ENCODE measurements around the gene B4GALNT3. TPM values are rescaled to one million over a fixed set of nuclear protein-coding genes. Genes with fewer than 3 reads are reported as not detected.

The B4GALNT3 gene
- total RNA-seq, 4 donors from 2014 or later = under 0.01 to 0.80 (median 0.36) TPM

DNA sequence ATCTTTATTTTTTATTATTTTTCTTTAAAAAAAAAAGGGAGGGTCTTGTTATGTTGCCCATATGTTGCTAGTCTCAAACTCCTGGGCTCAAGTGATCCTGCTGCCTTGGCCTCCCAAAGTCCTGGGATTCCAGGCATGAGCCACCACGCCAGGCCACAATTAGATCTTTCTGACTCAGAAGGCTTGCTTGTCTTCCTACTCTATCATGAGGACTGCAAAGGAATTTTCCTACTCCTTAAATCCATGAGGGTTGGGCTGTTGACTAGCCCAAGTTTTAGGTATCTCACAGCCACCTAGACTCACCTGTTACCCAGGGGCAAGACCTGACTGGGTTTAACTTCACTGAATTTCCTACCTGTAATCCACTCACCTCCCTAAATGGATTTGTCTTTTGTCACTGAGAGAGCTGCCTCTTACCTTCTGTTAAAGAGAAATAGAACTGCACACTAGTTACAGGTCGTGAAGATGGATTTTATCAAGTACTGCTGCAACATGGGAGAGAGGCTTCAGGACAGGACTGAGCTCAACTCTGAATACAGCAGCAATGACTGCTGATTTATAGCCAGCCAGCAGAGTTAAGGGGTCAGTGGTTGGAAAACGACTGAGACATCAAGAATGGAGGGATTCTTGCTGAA, 72.3 kb downstream of the B4GALNT3 start:
- intact Hi-C loops (cut with DNase I) = no loop called here
- H3K4me3 ChIP-seq = no peak overlapping the region
- no peaks in the 10 kb centered on the region for H3K4me1 ChIP-seq
- no peak for DNase-seq (ENCODE audit: extremely low spot score)
- H3K27ac ChIP-seq (replicated peaks in 1 of 4) = no peak overlapping the region
- no peaks in the 10 kb centered on the region for H3K36me3 ChIP-seq
- H3K9me3 ChIP-seq = peaks cover 0 to 8% (median 4%) of the 10 kb centered on the region in 4 donors
- TF ChIP-seq, protein P1, sequence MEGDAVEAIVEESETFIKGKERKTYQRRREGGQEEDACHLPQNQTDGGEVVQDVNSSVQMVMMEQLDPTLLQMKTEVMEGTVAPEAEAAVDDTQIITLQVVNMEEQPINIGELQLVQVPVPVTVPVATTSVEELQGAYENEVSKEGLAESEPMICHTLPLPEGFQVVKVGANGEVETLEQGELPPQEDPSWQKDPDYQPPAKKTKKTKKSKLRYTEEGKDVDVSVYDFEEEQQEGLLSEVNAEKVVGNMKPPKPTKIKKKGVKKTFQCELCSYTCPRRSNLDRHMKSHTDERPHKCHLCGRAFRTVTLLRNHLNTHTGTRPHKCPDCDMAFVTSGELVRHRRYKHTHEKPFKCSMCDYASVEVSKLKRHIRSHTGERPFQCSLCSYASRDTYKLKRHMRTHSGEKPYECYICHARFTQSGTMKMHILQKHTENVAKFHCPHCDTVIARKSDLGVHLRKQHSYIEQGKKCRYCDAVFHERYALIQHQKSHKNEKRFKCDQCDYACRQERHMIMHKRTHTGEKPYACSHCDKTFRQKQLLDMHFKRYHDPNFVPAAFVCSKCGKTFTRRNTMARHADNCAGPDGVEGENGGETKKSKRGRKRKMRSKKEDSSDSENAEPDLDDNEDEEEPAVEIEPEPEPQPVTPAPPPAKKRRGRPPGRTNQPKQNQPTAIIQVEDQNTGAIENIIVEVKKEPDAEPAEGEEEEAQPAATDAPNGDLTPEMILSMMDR (IDR thresholded peaks at IDR 0.05) = no peak
- TF ChIP-seq POLR2AphosphoS5 (IDR thresholded peaks at IDR 0.05) = no peak
- TF ChIP-seq POLR2A (IDR thresholded peaks at IDR 0.05; ENCODE audit: low read depth) = no peak
- TF ChIP-seq EP300 (IDR thresholded peaks at IDR 0.05) = no peak
- H3K27me3 ChIP-seq = peaks cover 0 to 15% (median 0%) of the 10 kb centered on the region in 4 donors
- WGBS = 83% methylated on average over 3 of the region's 3 CpGs

DNA sequence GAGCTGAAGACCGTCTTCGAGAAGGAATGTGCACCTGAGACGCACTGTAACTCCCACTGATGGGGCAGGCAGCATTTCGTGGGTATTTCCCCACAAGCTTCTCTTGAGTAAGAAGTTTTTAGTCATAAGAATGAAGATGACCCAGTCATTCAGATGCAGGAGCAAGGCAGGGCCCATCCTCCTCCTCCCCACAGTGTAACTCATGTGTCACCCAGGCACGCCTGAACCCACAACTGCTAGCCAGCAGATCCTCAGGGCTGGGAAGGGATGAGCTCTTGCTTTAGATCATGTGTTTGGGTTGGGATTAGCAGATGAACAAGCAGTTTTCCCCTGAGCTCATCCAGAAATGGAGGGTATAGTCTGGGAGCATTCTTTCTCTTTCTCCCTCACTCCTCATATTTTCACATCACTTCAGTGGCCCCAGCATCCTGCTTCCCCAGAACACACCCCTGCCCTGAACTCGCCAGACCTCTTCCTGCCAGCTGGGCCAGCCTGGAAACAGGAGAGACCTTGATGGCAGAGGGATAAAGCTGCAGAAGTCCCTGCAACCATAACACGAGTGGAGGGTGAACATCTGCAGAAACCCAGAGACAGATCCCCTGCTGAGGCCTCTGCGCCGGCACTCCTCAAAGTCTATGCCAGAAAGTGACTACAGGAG, 73.3 kb downstream of the B4GALNT3 start:
- Histone ChIP-seq H3K36me3 (no peaks in the 10 kb centered on the region), H3K9me3 (peaks cover 0 to 8% (median 4%) of the 10 kb centered on the region in 4 donors), H3K4me3 (no peak overlapping the region), H3K27ac (replicated peaks in 1 of 4) (no peak overlapping the region), H3K27me3 (peaks cover 0 to 15% (median 0%) of the 10 kb centered on the region in 4 donors), H3K4me1 (no peaks in the 10 kb centered on the region)
- no peak for DNase-seq (ENCODE audit: extremely low spot score)
- WGBS = 91% methylated on average over 7 of the region's 9 CpGs
- intact Hi-C loops (cut with DNase I) = no loop called here
- TF ChIP-seq POLR2AphosphoS5 (IDR thresholded peaks at IDR 0.05) = no peak
- TF ChIP-seq, protein P1 (IDR thresholded peaks at IDR 0.05) = no peak
- no peak for TF ChIP-seq EP300 (IDR thresholded peaks at IDR 0.05)
- TF ChIP-seq POLR2A (IDR thresholded peaks at IDR 0.05; ENCODE audit: low read depth) = no peak

DNA sequence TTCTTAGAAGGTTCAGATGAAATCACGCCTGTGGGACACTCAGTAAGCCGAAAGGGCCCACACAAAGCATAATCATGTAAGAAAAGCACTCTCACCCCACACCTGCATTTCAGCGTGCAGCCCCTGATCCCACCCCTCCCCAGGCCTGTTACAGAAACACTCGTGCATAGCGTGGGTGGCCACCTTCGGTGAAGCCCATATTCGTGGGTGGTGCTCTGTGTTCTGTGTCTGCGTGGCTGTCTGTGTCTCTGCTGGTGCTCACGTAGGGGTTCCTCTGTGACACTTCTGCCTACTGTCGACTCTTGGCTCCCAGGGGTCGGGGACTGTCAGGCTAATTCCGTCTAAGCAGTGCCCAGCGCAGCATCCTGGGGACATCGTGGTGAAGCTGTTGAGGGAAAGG, 74.0 kb downstream of the B4GALNT3 start:
- WGBS = 93% methylated on average over 14 of the region's 14 CpGs
- no peak for DNase-seq (ENCODE audit: extremely low spot score)
- no peak overlapping the region for H3K27ac ChIP-seq (replicated peaks in 1 of 4)
- intact Hi-C loops (cut with DNase I) = no loop called here
- no peak overlapping the region for H3K4me3 ChIP-seq
- no peak for TF ChIP-seq POLR2AphosphoS5 (IDR thresholded peaks at IDR 0.05)
- H3K9me3 ChIP-seq = peaks cover 0 to 8% (median 4%) of the 10 kb centered on the region in 4 donors
- H3K27me3 ChIP-seq = peaks cover 0 to 15% (median 0%) of the 10 kb centered on the region in 4 donors
- H3K36me3 ChIP-seq = no peaks in the 10 kb centered on the region
- peaks cover 0 to 4% (median 2%) of the 10 kb centered on the region in 4 donors for H3K4me1 ChIP-seq

DNA sequence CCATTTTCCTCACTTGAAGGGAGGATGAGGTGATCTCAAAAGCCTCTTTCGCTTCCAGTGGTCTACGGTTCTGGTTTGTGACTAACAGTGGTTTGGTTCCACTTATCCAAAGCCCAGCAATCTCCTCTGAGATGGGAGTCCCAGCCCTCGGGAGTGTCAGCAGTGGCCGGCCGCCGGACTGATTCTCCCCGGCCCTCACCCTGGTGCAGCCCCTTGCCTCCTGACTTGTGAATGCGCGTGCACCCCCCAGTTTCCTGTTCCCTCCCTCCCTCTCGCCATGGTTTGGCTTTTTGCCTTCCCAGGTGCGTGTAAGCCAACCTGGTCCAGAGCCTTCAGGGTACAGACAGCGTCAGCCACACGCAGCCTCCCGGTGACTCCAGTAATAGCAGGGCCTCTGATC, 74.5 kb downstream of the B4GALNT3 start:
- Histone ChIP-seq H3K4me1 (peaks cover 0 to 8% (median 4%) of the 10 kb centered on the region in 4 donors), H3K9me3 (peaks cover 0 to 8% (median 4%) of the 10 kb centered on the region in 4 donors), H3K4me3 (no peak overlapping the region), H3K36me3 (no peaks in the 10 kb centered on the region), H3K27me3 (peaks cover 0 to 15% (median 0%) of the 10 kb centered on the region in 4 donors), H3K27ac (replicated peaks in 1 of 4) (no peak overlapping the region)
- intact Hi-C loops (cut with DNase I) = no loop called here
- 88% methylated on average over 11 of the region's 14 CpGs for WGBS
- TF ChIP-seq POLR2A (IDR thresholded peaks at IDR 0.05; ENCODE audit: low read depth) (no peak), EP300 (IDR thresholded peaks at IDR 0.05) (no peak), POLR2AphosphoS5 (IDR thresholded peaks at IDR 0.05) (no peak)
- TF ChIP-seq, protein P1 (IDR thresholded peaks at IDR 0.05) = no peak
- no peak for DNase-seq (ENCODE audit: extremely low spot score)

DNA sequence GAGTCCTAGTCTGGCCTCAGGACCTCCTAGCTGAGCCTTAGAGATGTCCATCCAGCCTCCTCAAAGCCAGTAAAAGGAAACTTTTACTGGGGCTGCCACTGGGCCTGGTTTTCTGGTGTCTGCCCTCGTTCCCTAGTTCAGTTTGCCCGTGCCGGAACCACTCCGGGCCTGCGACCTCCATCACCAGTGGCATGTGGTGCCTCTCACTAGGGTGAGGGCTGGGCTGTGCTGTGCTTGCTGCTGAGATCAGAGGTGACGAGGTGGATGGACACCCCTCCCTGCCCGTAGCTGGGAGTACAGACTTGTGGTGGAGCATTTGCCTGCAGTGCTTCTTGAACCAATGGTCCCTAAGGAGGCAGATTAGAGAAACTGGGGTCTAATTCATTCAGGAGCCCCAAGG, 75.7 kb downstream of the B4GALNT3 start:
- intact Hi-C loops (cut with DNase I) = no loop called here

More for the DNA sequence above, 75.7 kb downstream of the B4GALNT3 start:
- Histone ChIP-seq H3K36me3 (no peaks in the 10 kb centered on the region), H3K4me1 (peaks cover 0 to 9% (median 4%) of the 10 kb centered on the region in 4 donors), H3K27ac (replicated peaks in 1 of 4) (no peak overlapping the region), H3K27me3 (peaks cover 0 to 15% (median 0%) of the 10 kb centered on the region in 4 donors), H3K9me3 (peaks cover 0 to 8% (median 4%) of the 10 kb centered on the region in 4 donors), H3K4me3 (no peak overlapping the region)
- WGBS = 88% methylated on average over 7 of the region's 7 CpGs
- no peak for TF ChIP-seq POLR2A (IDR thresholded peaks at IDR 0.05; ENCODE audit: low read depth)
- TF ChIP-seq EP300 (IDR thresholded peaks at IDR 0.05) = no peak
- TF ChIP-seq POLR2AphosphoS5 (IDR thresholded peaks at IDR 0.05) = no peak
- TF ChIP-seq, protein P1 (IDR thresholded peaks at IDR 0.05) = no peak
- DNase-seq (ENCODE audit: extremely low spot score) = no peak
